ENCODE results near the gene CTDSP2.

Gene CTDSP2

DNA sequence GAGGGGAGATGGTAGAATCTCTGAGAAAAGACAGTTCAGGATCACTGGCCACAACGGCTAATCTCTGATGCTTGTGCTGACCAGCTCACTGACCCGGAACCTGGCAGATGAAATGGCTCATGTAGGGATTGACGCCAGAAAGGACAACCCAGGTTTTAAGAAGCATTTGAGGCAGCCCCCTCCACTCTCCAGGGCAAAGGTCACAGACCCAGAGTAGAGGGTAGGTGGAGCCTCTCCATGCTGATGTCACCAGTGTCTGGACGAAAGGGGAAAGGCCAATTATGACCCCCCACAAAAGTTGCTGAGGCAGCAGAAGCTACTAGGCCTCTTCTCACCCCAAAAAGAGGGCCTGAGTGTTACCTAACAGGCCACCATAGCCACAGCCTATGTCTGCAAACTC, 75.8 kb downstream of the CTDSP2 start:
- Histone ChIP-seq H3K9me3 (ENCODE audit: low read length) (no peaks in the 10 kb centered on the region), H3K4me1 (ENCODE audit: insufficient read depth, low read length) (peaks cover 12% of the 10 kb centered on the region), H2AFZ (ENCODE audit: low read depth, low read length) (no peak overlapping the region), H3K36me3 (ENCODE audit: insufficient read depth, low read length) (peaks cover 22% of the 10 kb centered on the region), H3K4me3 (ENCODE audit: low read length) (peak overlapping the region; percentile 63), H3K27me3 (ENCODE audit: insufficient read depth, low read length) (no peaks in the 10 kb centered on the region)
